ENCODE results near the gene ABCB8.

The ABCB8 gene

DNA sequence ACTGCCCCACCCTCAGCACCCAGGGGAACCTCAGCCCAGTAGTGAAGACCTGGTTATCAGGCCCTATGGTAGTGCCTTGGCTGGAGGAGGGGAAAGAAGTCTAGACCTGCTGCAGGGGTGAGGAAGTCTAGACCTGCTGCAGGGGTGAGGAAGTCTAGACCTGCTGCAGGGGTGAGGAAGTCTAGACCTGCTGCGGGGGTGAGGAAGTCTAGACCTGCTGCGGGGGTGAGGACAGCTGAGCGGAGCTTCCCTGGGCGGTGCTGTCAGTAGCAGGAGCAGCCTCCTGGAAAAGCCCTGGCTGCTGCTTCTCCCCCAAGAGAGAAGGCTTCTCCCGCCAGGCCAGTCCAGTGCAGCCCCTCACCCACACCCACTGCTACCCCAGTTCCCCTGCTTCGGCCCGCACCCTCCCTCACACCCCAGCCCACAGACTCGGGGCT is 31.2 kb upstream of the ABCB8 start:
- in situ Hi-C loops (cut with MboI; ENCODE audit: low sequenced_read_pairs, unreplicated experiment) = no loop called here
- DNase-seq (ENCODE audit: low spot score) = no peak

DNA sequence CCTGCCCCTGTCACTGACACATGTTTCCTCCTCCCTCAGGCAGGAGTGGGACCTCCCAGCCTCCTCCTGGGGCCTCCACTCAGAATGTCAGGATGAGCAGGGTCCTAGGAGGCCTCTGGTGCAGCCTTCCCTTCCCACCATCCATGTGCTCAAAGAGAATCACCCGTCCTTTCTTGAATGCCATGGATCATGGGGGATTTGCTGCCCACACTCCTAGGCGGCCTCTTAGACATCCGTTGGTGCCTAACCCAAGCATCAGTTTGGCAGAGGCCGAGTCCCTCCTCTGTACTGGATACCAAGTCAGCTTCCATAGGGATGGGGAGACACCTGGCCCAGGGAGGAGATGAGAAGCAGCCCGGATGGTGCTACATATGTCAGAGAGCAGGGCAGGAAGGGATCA is 30.4 kb upstream of the ABCB8 start:
- in situ Hi-C loops (cut with MboI; ENCODE audit: low sequenced_read_pairs, unreplicated experiment) = no loop called here
- TF ChIP-seq, protein P1, sequence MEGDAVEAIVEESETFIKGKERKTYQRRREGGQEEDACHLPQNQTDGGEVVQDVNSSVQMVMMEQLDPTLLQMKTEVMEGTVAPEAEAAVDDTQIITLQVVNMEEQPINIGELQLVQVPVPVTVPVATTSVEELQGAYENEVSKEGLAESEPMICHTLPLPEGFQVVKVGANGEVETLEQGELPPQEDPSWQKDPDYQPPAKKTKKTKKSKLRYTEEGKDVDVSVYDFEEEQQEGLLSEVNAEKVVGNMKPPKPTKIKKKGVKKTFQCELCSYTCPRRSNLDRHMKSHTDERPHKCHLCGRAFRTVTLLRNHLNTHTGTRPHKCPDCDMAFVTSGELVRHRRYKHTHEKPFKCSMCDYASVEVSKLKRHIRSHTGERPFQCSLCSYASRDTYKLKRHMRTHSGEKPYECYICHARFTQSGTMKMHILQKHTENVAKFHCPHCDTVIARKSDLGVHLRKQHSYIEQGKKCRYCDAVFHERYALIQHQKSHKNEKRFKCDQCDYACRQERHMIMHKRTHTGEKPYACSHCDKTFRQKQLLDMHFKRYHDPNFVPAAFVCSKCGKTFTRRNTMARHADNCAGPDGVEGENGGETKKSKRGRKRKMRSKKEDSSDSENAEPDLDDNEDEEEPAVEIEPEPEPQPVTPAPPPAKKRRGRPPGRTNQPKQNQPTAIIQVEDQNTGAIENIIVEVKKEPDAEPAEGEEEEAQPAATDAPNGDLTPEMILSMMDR (IDR thresholded peaks at IDR 0.05; ENCODE audit: borderline replicate concordance, control extremely low read depth, extremely low read depth, insufficient read depth, missing control alignments) = no peak
- DNase-seq (ENCODE audit: low spot score) = no peak

More for the DNA sequence above, 31.2 kb upstream of the ABCB8 start:
- TF ChIP-seq, protein P1 (IDR thresholded peaks at IDR 0.05; ENCODE audit: borderline replicate concordance, control extremely low read depth, extremely low read depth, insufficient read depth, missing control alignments) = no peak

GRCh38 chr7:150998341-150998740 is 29.9 kb upstream of the ABCB8 start:
- DNase-seq (ENCODE audit: low spot score) = no peak
- in situ Hi-C loops (cut with MboI; ENCODE audit: low sequenced_read_pairs, unreplicated experiment) = no loop called here
- TF ChIP-seq, protein P1 (IDR thresholded peaks at IDR 0.05; ENCODE audit: borderline replicate concordance, control extremely low read depth, extremely low read depth, insufficient read depth, missing control alignments) = no peak

GRCh38 chr7:150999001-150999400 is 29.2 kb upstream of the ABCB8 start:
- in situ Hi-C loops (cut with MboI; ENCODE audit: low sequenced_read_pairs, unreplicated experiment) = no loop called here
- DNase-seq (ENCODE audit: low spot score) = no peak
- TF ChIP-seq, protein P1 (IDR thresholded peaks at IDR 0.05; ENCODE audit: borderline replicate concordance, control extremely low read depth, extremely low read depth, insufficient read depth, missing control alignments) = no peak

DNA sequence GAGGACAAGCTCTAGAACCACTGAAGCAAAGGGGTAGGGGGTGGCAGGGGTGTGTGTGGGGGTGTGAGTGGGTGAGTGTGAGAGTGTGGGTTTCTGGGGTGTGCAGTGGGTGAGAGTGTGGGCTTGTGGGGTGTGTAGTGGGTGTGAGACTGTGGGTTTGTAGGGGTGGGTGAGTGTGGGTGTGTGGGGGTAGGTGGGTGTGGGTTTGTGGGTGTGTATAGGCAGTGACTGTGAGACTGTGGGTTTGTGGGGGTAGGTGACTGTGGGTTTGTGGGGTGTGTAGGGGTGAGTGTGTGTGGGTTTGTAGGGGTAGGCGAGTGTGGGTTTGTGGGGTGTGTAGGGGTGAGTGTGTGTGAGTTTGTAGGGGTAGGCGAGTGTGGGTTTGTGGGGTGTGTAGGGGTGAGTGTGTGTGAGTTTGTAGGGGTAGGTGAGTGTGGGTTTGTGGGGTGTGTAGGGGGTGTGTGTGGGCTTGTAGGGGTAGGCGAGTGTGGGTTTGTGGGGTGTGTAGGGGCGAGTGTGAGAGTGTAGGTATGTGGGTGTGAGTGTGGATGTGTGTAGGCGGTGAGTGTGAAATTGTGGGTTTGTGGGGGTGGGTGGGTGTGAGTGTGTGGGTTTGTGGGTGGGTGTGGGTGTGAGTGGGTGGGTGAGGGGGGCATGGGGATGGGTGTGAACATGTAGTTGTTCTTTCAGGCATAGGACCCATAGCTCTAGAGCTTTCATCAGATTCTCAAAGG is 28.6 kb upstream of the ABCB8 start:
- in situ Hi-C loops (cut with MboI; ENCODE audit: low sequenced_read_pairs, unreplicated experiment) = no loop called here

DNA sequence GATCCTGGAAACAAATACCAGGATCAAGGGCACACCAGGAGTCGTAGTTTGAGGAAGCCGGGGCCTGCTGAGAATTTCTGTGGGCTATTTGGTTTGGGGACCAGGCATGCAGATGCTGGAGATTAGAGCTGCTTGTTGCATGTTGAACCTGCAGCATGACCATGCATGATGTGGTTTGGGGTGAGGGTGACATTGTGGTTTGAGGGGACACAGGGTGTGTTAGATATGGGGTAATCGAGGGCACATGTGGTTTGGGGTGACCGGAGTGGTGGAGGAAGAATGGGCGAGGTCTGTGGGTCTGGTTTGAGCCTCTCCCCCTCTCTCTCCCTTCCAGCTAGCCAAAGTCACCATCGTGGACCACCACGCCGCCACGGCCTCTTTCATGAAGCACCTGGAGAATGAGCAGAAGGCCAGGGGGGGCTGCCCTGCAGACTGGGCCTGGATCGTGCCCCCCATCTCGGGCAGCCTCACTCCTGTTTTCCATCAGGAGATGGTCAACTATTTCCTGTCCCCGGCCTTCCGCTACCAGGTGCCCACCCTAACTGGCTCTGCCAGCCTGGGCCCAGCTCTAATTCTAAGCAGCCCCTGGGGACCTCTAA is 27.3 kb upstream of the ABCB8 start:
- in situ Hi-C loops (cut with MboI; ENCODE audit: low sequenced_read_pairs, unreplicated experiment) = no loop called here
- TF ChIP-seq, protein P1 (IDR thresholded peaks at IDR 0.05; ENCODE audit: borderline replicate concordance, control extremely low read depth, extremely low read depth, insufficient read depth, missing control alignments) = no peak
- no peak for DNase-seq (ENCODE audit: low spot score)

More for the DNA sequence above, 28.6 kb upstream of the ABCB8 start:
- no peak for DNase-seq (ENCODE audit: low spot score)
- TF ChIP-seq, protein P1 (IDR thresholded peaks at IDR 0.05; ENCODE audit: borderline replicate concordance, control extremely low read depth, extremely low read depth, insufficient read depth, missing control alignments) = no peak

Data from GM13976 (cell line).